ENCODE measurements around the gene MC4R. TPM values are rescaled to one million over a fixed set of nuclear protein-coding genes. Genes with fewer than 3 reads are reported as not detected.

Gene MC4R
- total RNA-seq, 1 donor from 2014 or later, result 0.15 TPM

- TF ChIP-seq EZH2 (IDR thresholded peaks at IDR 0.05) (no peak), CTCF (IDR thresholded peaks at IDR 0.05) (no peak), EZH2phosphoT487 (IDR thresholded peaks at IDR 0.05) (no peak)
- no peaks in the 10 kb centered on the region for H3K36me3 Mint-ChIP-seq
- Histone ChIP-seq H3K9me3 (ENCODE audit: low read depth) (no peaks in the 10 kb centered on the region), H3K4me2 (no peak overlapping the region), H3F3A (ENCODE audit: low read depth) (no peaks in the 10 kb centered on the region), H3K4me3 (no peak overlapping the region), H3K27me3 (no peaks in the 10 kb centered on the region), H3K27ac (no peak overlapping the region), H3K79me2 (ENCODE audit: low read depth) (no peaks in the 10 kb centered on the region), H3K36me3 (peaks cover 8% of the 10 kb centered on the region), H3K9ac (no peak overlapping the region), H3K4me1 (no peaks in the 10 kb centered on the region), H2AFZ (replicated peaks) (no peak overlapping the region), H4K20me1 (ENCODE audit: low read depth) (no peaks in the 10 kb centered on the region)
- H3K4me3 Mint-ChIP-seq, result no peak overlapping the region
- H3K27me3 Mint-ChIP-seq (ENCODE audit: insufficient read depth, low read depth), result no peaks in the 10 kb centered on the region
- H3K9me3 Mint-ChIP-seq, result peaks cover 3% of the 10 kb centered on the region
- no peak for DNase-seq (ENCODE audit: low spot score)
- H3K27ac Mint-ChIP-seq, result no peak overlapping the region
- no peaks in the 10 kb centered on the region for H3K4me1 Mint-ChIP-seq
Measured at GRCh38 chr18:60331890-60332289, 40.7 kb downstream of the MC4R start.

GRCh38 chr18:60329131-60329530 is 43.4 kb downstream of the MC4R start:
- H3K4me2 ChIP-seq, result no peak overlapping the region
- H3K4me3 ChIP-seq, result no peak overlapping the region
- H3K27ac ChIP-seq, result no peak overlapping the region
- H4K20me1 ChIP-seq (ENCODE audit: low read depth), result no peaks in the 10 kb centered on the region
- Mint-ChIP-seq H3K9me3 (peaks cover 4% of the 10 kb centered on the region), H3K36me3 (no peaks in the 10 kb centered on the region), H3K4me1 (no peaks in the 10 kb centered on the region), H3K27me3 (ENCODE audit: insufficient read depth, low read depth) (no peaks in the 10 kb centered on the region), H3K27ac (no peak overlapping the region), H3K4me3 (no peak overlapping the region)
- H3K4me1 ChIP-seq, result no peaks in the 10 kb centered on the region
- H3K9ac ChIP-seq, result no peak overlapping the region
- H3K36me3 ChIP-seq, result peaks cover 2% of the 10 kb centered on the region
- no peak for DNase-seq (ENCODE audit: low spot score)
- H3F3A ChIP-seq (ENCODE audit: low read depth), result no peaks in the 10 kb centered on the region
- H3K79me2 ChIP-seq (ENCODE audit: low read depth), result no peaks in the 10 kb centered on the region
- TF ChIP-seq EZH2 (IDR thresholded peaks at IDR 0.05) (no peak), CTCF (IDR thresholded peaks at IDR 0.05) (no peak), EZH2phosphoT487 (IDR thresholded peaks at IDR 0.05) (no peak)
- no peaks in the 10 kb centered on the region for H3K9me3 ChIP-seq (ENCODE audit: low read depth)
- H2AFZ ChIP-seq (replicated peaks), result no peak overlapping the region
- no peaks in the 10 kb centered on the region for H3K27me3 ChIP-seq

GRCh38 chr18:60327880-60328279 is 44.7 kb downstream of the MC4R start:
- H3K9me3 Mint-ChIP-seq, result peaks cover 4% of the 10 kb centered on the region
- Histone ChIP-seq H3K79me2 (ENCODE audit: low read depth) (no peaks in the 10 kb centered on the region), H2AFZ (replicated peaks) (no peak overlapping the region), H3K4me3 (no peak overlapping the region), H3F3A (ENCODE audit: low read depth) (no peaks in the 10 kb centered on the region), H4K20me1 (ENCODE audit: low read depth) (no peaks in the 10 kb centered on the region), H3K9ac (no peak overlapping the region), H3K9me3 (ENCODE audit: low read depth) (no peaks in the 10 kb centered on the region), H3K4me2 (no peak overlapping the region), H3K4me1 (no peaks in the 10 kb centered on the region), H3K27me3 (no peaks in the 10 kb centered on the region), H3K36me3 (no peaks in the 10 kb centered on the region), H3K27ac (no peak overlapping the region)
- no peak overlapping the region for H3K27ac Mint-ChIP-seq
- no peaks in the 10 kb centered on the region for H3K27me3 Mint-ChIP-seq (ENCODE audit: insufficient read depth, low read depth)
- DNase-seq (ENCODE audit: low spot score), result no peak
- no peaks in the 10 kb centered on the region for H3K36me3 Mint-ChIP-seq
- no peak for TF ChIP-seq EZH2 (IDR thresholded peaks at IDR 0.05)
- TF ChIP-seq CTCF (IDR thresholded peaks at IDR 0.05), result no peak
- TF ChIP-seq EZH2phosphoT487 (IDR thresholded peaks at IDR 0.05), result no peak
- H3K4me3 Mint-ChIP-seq, result no peak overlapping the region
- no peaks in the 10 kb centered on the region for H3K4me1 Mint-ChIP-seq
